Placental epithelial cell (primary cell): ENCODE results near the gene C1QTNF9. TPM values are rescaled to one million over a fixed set of nuclear protein-coding genes. Genes with fewer than 3 reads are reported as not detected.

Experiments
- total RNA-seq: library from RNA; depleted of rRNA; stranded (reverse); fragments of >200 nt; gene quantifications from 2 replicates; pipeline ENCODE4 v1.2.3, GENCODE V29; 2012

The C1QTNF9 gene, protein sequence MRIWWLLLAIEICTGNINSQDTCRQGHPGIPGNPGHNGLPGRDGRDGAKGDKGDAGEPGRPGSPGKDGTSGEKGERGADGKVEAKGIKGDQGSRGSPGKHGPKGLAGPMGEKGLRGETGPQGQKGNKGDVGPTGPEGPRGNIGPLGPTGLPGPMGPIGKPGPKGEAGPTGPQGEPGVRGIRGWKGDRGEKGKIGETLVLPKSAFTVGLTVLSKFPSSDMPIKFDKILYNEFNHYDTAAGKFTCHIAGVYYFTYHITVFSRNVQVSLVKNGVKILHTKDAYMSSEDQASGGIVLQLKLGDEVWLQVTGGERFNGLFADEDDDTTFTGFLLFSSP
- not detected in 2 replicates for total RNA-seq

DNA sequence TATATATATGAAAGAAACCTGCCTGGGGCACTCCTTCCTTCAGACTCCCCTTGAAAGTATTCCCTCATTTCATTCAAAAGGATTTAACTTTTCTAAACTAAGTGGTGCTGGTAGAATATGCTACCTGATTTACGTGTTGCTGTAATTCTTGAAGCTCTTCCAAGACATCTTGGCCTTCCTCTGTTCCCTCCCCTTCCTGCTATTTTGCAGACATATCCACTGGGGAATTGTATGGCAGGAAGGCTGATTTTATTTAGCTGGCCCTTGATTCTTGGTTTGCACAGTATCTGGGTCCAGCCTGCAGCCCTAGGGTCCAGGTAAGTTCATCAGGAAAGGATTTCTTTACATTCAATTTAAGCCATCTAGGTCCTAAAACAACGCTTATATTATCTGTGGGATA, at the start of gene C1QTNF9:
Gene C1QTNF9 (plus strand): TSS at position 281 of the 400 bp plus-strand sequence. CDS start 6,424 bp downstream, outside the sequence.

Other genes starting within 250 kb of the C1QTNF9 start
- 2.0 and 6.5 TPM in 2 replicates for gene SPATA13, start 148.9 kb upstream of the C1QTNF9 start, total RNA-seq
- gene PARP4, start 203.2 kb downstream of the C1QTNF9 start, total RNA-seq, result 48.7 and 58.0 TPM in 2 replicates